ENCODE data around the gene ITPRID1.

- no peak for TF ChIP-seq EP300 (IDR thresholded peaks at IDR 0.05)
- TF ChIP-seq POLR2AphosphoS5 (IDR thresholded peaks at IDR 0.05): no peak
- no peak for TF ChIP-seq CTCF (IDR thresholded peaks at IDR 0.05)
These were observed 151.7 kb downstream of the ITPRID1 start for GRCh38 chr7:31665546-31665945.

All from upper lobe of left lung (tissue), 4 donors.